Left hindlimb (tissue), 1 donor: ENCODE results near the gene PSMA4.
A peak's percentile ranks its signal among the peaks of the same experiment; 100 is the strongest.
"Not testable (repeated sequence)": the region's sequence is repeated elsewhere in the genome, so short reads cannot be mapped to it uniquely, and the experiment has no call there.

Source experiments
- DNase-seq: peaks from one replicate; pipeline ENCODE4 v3.0.0-alpha.2; 2018

PSMA4 gene

DNA sequence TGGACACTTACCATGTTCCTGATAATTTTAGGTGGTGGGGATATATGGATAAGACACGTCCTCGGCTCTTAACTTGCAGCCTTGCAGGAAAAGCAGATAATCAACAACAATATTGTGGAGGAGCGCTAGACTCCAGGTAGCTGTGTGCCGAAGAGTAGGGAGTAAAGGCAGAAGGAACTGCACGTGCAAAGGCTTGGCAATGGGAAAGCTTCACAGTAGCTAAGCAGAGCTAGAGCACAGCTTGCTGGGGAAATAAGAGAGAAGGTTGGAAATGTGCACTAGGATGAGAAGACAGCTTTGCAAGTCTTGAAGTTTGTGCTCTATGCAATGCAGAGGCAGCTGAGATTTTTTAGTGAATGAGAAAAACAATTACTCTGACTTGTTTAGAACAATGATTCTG lies 12.4 kb downstream of the PSMA4 start:
- no peak for DNase-seq

DNA sequence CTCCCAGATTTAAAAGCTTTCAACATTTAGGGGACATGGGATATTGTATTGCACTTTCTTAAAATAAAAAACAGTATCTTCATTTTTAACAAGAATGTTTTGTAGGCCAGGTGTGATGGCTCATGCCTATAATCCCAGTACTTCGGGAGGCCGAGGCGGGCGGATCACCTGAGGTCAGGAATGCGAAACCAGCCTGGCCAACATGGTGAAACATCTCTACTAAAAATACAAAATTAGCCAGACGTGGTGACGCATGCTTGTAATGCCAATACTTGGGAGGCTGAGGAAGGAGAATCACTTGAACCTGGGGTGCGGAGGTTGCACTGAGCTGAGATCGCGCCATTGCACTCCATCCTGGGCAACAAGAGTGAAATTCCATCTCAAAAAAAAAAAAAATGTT lies 20.0 kb downstream of the PSMA4 start:
- DNase-seq, result not testable (repeated sequence)

DNA sequence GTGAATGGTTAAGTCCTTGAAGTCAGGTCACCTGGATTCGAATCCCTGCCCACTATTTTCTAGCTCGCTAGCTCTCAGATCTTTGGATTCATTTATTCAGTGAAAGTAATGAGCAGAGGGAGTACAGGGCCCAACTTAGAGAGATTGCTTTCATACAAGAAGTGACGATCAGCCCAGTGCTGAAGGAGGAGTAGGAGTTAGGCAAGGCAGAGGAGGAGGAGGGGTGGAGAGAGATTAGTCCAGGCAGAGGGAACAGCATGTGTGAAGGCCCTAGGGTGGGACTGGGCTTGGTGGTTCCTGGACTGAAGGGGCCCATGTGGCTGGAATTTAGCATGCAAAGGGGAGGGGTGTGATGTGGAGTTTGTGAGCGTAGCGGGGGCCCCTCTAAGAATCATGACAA lies 21.2 kb downstream of the PSMA4 start:
- no peak for DNase-seq

DNA sequence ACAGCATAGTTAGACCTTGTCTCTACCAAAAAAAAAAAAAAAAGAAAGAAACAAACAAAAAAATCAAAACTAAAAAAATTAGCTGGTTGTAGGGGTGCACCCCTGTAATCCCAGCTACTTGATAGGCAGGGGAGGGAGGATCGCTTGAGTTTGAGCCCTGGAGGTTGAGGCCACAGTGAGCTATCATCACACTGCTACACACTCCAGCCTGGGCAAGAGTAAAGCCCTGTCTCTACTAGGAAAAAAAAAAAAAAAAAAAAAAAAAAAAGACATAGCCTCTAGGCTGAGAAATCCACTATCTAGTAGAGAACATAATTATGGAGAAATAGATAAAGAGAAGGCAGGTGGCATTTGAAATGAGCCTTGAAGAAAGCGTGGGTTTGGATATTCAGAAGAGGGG lies 22.8 kb downstream of the PSMA4 start:
- DNase-seq, result no peak

DNA sequence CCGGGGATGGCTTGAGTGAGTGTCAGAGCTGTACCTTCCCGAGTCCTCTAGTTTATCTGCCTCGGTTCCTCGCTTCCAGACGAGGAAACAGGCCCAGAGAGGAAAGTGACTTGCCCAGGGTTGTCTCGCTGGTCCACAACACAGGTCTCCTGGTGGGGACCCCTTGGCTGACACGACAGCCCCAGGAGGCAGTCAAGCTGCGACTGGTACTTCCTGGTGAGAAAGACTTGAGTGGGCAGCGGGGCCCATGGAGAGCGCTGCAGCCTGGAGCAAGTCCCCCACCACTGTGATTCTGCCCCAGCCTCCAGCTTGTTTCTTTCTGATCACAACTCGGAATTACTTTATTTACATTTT lies 24.5 kb downstream of the PSMA4 start:
- DNase-seq, result no peak

DNA sequence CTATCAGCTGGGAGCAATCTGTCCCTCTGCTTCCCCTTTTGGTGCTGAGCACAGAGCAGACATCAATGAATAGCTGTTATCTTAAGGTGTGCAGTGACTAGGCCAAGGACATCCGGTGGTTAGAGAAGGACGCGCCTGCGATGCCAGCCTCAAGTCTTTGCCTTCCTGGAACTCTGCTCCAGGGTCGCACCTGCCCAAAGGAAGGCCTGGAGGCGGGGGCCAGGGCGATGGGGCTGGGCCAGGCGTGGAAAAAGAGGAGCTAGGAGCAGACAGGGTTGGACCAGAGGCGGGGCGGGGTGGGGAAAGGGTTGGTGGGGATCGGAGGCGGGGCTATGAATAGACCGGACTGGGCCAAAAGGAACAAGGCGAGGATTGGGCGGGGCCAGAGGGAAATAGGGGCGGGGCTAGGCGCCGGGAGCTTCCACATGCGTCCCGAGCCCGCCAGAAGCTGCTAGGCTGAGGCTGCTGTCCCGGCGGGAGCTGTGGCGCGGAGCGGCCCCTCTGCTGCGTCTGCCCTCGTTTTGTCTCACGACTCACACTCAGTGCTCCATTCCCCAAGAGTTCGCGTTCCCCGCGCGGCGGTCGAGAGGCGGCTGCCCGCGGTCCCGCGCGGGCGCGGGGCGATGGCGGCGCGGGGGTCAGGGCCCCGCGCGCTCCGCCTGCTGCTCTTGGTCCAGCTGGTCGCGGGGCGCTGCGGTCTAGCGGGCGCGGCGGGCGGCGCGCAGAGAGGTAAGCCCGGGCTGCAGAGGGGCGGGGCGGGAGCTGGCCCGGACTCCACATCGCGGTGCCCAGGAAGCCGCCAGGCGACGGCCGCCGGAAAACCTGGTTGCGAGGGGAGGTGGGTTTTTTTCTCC lies 25.1 kb downstream of the PSMA4 start, which contains the start of gene CHRNA5:
Gene CHRNA5 (plus strand): TSS at position 424 of the 854 bp plus-strand sequence. CDS start 200 bp downstream, at position 624.
- peak; percentile 89 for DNase-seq

DNA sequence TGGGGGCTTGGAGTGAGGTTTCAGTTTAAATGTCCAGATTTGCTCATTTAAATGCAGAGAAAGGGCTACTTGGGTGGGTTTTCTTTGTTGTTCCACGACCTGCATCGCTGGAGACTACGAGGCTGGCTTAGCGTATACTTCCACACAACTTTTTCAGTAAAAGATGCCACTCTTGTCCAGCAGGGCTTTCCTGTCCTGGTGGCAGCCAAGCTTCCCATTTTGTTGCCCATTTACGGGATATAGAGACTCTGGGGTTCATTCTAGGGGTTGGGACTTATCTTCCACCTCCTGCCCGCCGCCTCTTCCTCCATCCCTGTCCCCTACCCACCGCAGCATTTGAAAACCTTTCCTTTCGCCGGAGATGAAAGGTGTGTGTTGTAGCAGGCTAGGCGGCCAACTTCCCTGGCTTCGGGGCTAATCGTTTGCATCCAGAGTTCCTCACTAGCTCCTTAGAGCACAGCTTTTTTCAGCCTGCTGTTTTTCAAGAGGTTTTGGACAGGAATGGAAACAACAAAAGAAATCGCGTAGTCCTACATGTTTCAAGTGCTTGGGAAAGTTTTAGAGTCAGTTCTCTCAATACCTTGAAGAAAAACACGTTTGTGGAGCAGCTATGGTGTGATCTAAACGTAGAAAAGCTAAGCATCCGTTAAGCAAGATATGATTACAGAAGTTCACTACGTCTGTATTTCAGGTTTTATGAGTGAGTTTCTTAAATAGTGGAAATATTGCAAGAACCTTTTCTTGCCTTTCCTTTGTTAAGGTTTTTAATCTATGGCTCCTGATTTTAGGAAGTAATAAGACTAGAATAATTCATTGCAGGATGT lies 25.9 kb downstream of the PSMA4 start:
- no peak for DNase-seq

DNA sequence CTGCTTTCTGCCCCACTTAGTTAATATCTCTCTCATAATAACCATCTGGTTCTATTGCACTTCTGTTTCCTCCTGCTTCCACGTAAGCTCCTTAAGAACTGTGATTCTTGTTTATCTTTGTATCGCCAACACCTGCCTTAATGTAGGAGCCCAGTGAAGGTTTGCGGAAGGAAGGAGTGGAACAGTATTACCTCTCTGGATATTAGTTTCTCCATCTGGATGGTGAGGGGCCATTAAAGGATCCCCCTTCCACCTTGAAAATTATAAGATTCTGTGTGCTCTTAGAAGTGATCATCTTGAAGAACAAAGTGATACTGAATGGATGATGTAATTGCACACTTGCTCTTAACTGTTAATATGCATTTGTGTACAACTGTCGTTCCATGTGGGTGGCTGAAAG lies 27.3 kb downstream of the PSMA4 start:
- DNase-seq, result no peak

DNA sequence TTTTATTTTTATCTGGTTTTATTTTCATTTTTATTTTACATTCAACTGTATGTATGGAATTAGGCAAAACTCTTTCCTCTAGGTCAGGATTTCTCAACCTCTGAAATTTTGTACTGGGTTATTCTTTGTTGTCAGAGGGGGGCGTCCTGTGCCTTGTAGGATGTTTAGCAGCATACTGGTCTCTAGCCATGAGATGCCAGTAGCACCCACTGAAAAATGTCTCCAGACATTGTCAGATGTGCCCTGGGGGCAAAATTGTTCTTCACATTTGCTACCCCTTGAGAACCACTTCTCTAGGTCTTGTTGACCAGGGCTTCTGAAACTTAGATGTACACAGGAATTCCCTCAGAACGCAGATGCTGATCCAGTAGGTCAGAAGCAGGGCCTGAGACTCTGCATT lies 30.5 kb downstream of the PSMA4 start:
- DNase-seq, result no peak

DNA sequence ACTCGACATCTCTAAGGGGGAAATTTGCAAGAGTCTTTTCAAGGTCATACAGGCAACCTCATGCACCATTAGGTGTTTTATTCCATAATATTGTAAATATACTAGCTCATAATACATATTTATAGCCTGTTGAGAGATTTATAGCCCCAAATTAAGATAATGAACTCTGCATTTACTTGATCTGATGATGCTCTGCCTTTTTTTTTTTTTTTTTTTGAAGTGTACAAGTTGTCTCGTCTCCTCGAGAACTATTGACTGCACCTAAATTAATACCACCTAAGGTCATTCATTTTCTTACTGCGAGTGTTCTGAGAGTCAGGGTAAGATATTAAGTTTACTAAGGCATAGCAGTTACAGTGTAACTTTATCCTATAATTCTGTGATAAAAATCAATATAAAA lies 31.1 kb downstream of the PSMA4 start:
- DNase-seq, result no peak

DNA sequence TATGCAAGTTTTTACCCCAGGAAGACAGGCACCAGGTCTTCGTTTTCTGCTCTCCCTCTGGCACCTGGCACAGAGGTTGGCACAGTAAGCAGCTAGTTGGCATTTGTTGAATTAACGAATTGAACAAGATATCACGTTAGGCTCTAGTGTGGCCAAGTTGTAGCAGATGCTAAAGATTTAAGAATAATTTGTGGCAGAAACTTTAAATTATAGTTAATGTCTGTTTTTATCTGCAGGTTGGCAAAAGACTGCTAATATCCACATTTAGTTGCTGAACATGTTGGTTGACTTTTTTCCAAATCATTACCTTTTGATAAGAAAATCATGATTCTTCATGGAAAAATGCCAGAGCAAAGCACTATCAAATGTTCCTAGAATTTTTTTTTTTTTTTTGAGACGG lies 33.2 kb downstream of the PSMA4 start:
- DNase-seq, result no peak

DNA sequence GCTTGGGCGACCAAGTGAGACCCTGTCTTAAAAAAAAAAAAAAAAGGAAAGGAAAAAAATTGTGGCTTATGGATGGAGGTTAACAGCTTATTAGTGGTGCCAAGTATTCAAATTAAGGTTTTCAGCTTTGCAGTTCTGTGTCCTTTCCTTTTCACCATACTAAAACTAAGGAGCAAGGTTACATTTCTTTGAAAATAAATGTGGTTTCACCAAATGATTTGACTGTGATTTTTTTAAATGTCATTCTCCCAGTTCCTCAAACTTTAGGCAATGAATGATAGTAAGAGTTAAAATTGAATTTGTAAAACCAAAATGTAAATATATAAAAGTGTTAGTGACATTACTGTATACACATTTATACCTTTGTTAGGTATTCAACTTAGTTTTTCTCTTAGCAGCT lies 34.7 kb downstream of the PSMA4 start:
- no peak for DNase-seq

DNA sequence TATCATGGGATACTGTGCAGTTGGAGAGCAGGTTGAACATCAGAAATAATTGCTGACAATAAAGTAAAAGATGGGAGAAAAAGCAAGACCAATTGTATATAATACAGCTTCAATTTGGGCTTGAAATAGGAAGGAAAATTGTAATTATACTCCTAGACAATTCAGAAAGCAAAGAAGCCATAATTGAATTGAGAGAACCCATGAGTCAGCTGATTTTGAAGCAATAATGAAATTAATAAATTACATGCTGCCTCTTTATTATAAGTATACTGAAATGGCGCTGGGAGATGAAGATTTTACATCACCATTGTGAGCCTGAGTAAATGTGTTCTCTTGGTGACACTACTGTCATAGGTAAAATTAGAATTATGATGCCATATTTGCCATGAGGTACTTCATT lies 57.3 kb downstream of the PSMA4 start:
- no peak for DNase-seq

DNA sequence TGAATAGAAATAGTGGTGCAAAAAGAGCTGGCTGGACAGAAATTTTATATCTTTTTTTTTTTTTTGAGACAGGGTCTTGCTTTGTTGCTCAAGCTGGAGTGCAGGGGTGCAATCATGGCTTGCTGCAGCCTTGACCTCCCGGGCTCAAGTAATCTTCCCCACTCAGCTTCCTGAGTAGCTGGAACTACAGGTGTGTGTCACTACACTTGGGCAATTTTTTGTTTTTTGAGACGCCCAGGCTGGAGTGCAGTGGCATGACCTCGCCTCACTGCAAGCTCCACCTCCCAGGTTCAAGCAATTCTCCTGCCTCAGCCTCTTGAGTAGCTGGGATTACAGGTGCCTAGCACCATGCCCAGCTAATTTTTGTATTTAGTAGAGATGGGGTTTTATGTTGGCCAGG lies 58.1 kb downstream of the PSMA4 start:
- DNase-seq, result no peak

DNA sequence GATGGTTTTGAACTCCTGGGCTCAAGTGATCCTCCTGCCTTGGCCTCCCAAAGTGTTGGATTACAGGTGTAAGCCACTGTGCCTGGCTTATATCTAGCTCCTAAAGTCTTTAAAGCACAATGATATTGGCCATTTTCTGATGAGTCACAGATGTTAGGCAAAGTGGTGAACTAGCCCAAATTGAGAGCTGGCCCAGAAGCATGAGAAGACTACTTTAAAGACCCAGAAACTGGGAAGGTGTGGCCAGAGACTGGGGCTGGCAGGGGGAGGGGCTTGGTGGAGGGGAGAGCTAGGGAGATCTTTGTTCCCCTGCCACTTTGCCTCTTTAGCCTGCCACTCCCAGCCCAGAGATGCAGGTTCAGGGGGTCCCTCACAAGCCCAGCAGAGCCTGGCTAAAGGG lies 58.9 kb downstream of the PSMA4 start:
- no peak for DNase-seq
